AG04450 (cell line): ENCODE data around the gene DCST2. TPM values are rescaled to one million over a fixed set of nuclear protein-coding genes. Genes with fewer than 3 reads are reported as not detected.

Experiments used
- CTCF ChIA-PET: fragments of 300-600, 350-600 bp; formaldehyde crosslinking; extraction: SDS; loops from one replicate; lab custom pipeline; 2022; ENCODE audit warnings: antibody characterized with exemption, inconsistent platforms; lab: Charles Lee
- POLR2A ChIA-PET: fragments of 350-600 bp; formaldehyde crosslinking; extraction: SDS; loops from one replicate; lab custom pipeline; 2021; ENCODE audit warnings: antibody characterized with exemption, inconsistent platforms; lab: Yijun Ruan, JAX
- DNase-seq: peaks from one replicate; pipeline ENCODE4 v3.0.0-alpha.2; 2011; ENCODE audit warnings: low read depth, low spot score
- H3K27ac ChIP-seq: one replicate; pipeline ENCODE4 v1.5.1; 2012; ENCODE audit warnings: low read depth, low read length, control low read depth
- H3K27me3 ChIP-seq: one replicate; pipeline ENCODE4 v1.6.0; 2012; ENCODE audit warnings: low read length; ENCODE audit not compliant: control insufficient read depth, insufficient read depth
- H3K4me3 ChIP-seq: 2 replicates; pipeline ENCODE4 v1.5.1; 2011; ENCODE audit warnings: mild to moderate bottlenecking, low read depth, low read length, control low read depth
- H3K9me3 ChIP-seq: 2 replicates; pipeline ENCODE4 v1.5.1; 2012; ENCODE audit warnings: low read length; ENCODE audit not compliant: control insufficient read depth, insufficient read depth
- CTCF ChIP-seq: IDR thresholded peaks from 2 replicates; pipeline ENCODE4 v1.5.1; 2011; ENCODE audit warnings: low read depth, low read length, control low read depth, inconsistent platforms
- polyA plus RNA-seq: library from polyadenylated mRNA; depleted of rRNA; stranded (reverse); fragments of >200 nt; gene quantifications from 2 replicates; pipeline ENCODE4 v1.2.3, GENCODE V29; 2011

The DCST2 gene
- polyA plus RNA-seq, 1 experiment = 0.07 TPM

GRCh38 chr1:154992721-154993571 lies 40.6 kb downstream of the DCST2 start:
- Histone ChIP-seq H3K4me3 (no peak overlapping the region), H3K9me3 (no peaks in the 10 kb centered on the region), H3K27ac (peak overlapping the region; percentile 21), H3K27me3 (no peaks in the 10 kb centered on the region)
- CTCF ChIA-PET = interaction anchor here (1.1 to 4.1 kb wide), 5 partner anchors 8 to 92 kb away, joined by 3 to 28 read pairs (median 4); partner anchors contain the start of genes FLAD1 and PBXIP1
- no peak for DNase-seq
- TF ChIP-seq CTCF = peak; percentile 20; the same call in 1 of the 2 replicates
- POLR2A ChIA-PET = interaction anchor here (0.6 to 2.0 kb wide), 4 partner anchors 10 to 92 kb away, joined by 3 to 14 read pairs (median 5); partner anchors contain the start of genes FLAD1 and SHC1

GRCh38 chr1:154990276-154990675 lies 43.3 kb downstream of the DCST2 start:
- Histone ChIP-seq H3K9me3 (no peaks in the 10 kb centered on the region), H3K4me3 (no peak overlapping the region), H3K27me3 (no peaks in the 10 kb centered on the region), H3K27ac (no peak overlapping the region)
- no peak for TF ChIP-seq CTCF
- ChIA-PET POLR2A (no interaction called here), CTCF (no interaction called here)
- no peak for DNase-seq

DNA sequence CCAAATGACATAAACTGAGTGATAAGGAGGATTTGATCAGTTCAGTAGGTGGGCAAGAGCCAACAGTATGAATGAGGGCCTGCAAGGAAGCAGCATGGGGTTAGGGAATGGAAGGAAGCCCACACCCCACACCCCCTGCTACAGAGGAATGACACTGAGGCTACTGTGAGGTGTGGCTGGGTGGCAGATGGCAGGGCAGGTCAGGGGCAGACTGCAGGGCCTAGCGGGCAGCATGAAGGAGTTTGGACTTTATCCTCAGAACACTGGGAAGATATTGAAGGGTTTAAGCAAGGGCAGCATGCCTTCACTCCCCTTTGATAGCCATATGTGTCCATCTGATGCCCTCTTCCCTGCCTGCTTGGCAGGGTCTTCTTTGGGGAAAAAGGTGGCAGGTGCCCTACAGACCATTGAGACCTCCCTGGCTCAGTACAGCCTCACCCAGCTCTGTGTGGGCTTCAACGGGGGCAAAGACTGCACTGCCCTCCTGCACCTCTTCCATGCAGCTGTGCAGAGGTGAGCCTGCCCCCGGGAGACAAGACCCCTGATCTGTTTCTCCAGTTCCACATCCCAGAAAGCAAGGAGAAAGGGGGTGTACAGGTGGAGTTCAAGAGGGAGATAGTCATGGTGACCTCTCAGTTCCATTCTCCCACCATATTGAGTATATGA lies 44.3 kb downstream of the DCST2 start:
- Histone ChIP-seq H3K27ac (no peak overlapping the region), H3K27me3 (no peaks in the 10 kb centered on the region), H3K4me3 (no peak overlapping the region), H3K9me3 (no peaks in the 10 kb centered on the region)
- TF ChIP-seq CTCF = no peak
- CTCF ChIA-PET = interaction anchor here (1.7 kb wide), 1 partner anchor 10 kb away, joined by 8 read pairs; no protein-coding TSS in a partner anchor
- DNase-seq = no peak
- POLR2A ChIA-PET = no interaction called here

- H3K27ac ChIP-seq = no peak overlapping the region
- no peak for DNase-seq
- H3K4me3 ChIP-seq = no peak overlapping the region
- ChIA-PET CTCF (interaction anchor here (1.5 to 1.7 kb wide), 2 partner anchors 11 to 74 kb away, joined by 6 to 8 read pairs; no protein-coding TSS in a partner anchor), POLR2A (interaction anchor here (0.6 kb wide), 1 partner anchor 7 kb away, joined by 7 read pairs; no protein-coding TSS in a partner anchor)
- H3K27me3 ChIP-seq = no peaks in the 10 kb centered on the region
- no peaks in the 10 kb centered on the region for H3K9me3 ChIP-seq
- 0 out of 2 replicates have a peak, but pooled peaks have one; percentile 1 for TF ChIP-seq CTCF
Observed at GRCh38 chr1:154988058-154988954, 45.3 kb downstream of the DCST2 start.
